GM12878 (cell line): Measurements from ENCODE around the gene SRP68. TPM values are rescaled to one million over a fixed set of nuclear protein-coding genes. Genes with fewer than 3 reads are reported as not detected.

Experiments used
- ATAC-seq: fragments of 200-7000 bp; cut with Tn5 transposase; 3 replicates; pipeline ENCODE4 v1.9.1; 2020; ENCODE audit warnings: mild to moderate bottlenecking, moderate library complexity
- BruUV-seq: library from RNA; stranded (reverse); fragments of 400-500 nt; replicated peaks from 2 replicates; lab custom pipeline; 2021; lab: Mats Ljungman, UMichigan
- CTCF ChIA-PET: fragments of 300-600 bp; sonication (Branson Sonifier 250); formaldehyde crosslinking; extraction: SDS; loops from one replicate; lab custom pipeline; 2021; ENCODE audit warnings: inconsistent platforms; lab: Yijun Ruan, JAX
- POLR2A ChIA-PET: fragments of 350-600 bp; formaldehyde crosslinking; extraction: SDS; loops from one replicate; lab custom pipeline; 2021; ENCODE audit warnings: inconsistent platforms; lab: Charles Lee
- RAD21 ChIA-PET: fragments of 300-600 bp; sonication (Branson Sonifier 250); formaldehyde crosslinking; loops from one replicate; lab custom pipeline; 2023; ENCODE audit warnings: antibody characterized with exemption; ENCODE audit not compliant: unreplicated experiment; lab: Charles Lee
- SMC1A ChIA-PET: fragments of 300-600 bp; sonication (Branson Sonifier 250); formaldehyde crosslinking; loops from one replicate; lab custom pipeline; 2023; ENCODE audit not compliant: unreplicated experiment, uncharacterized antibody; lab: Charles Lee
- DNase-seq: peaks from one replicate; pipeline ENCODE4 v3.0.0-alpha.2; 2011; ENCODE audit warnings: low read depth, low spot score
- FAIRE-seq: peaks from 3 replicates; lab custom pipeline; 2011; peaks lifted over from hg19 to GRCh38; lab: Jason Lieb, UNC
- H2AFZ ChIP-seq: 2 replicates; pipeline ENCODE4 v1.6.0; 2011; ENCODE audit warnings: low read depth, low read length, control low read depth; ENCODE audit not compliant: control insufficient read depth
- H3K27ac ChIP-seq: 2 replicates; pipeline ENCODE4 v1.5.1; 2011; ENCODE audit warnings: control low read depth; ENCODE audit not compliant: control insufficient read depth, insufficient read depth
- H3K27me3 ChIP-seq, 2 experiments: replicated peaks in 1 of 2; 2 replicates each; pipeline versions ENCODE4 v1.6.0 to v1.6.1; 2011; ENCODE audit warnings: low read length in 1 of 2; ENCODE audit not compliant: control insufficient read depth in 2 of 2, insufficient read depth in 2 of 2
- H3K36me3 ChIP-seq, 2 experiments: 2 replicates each; pipeline ENCODE4 v1.5.1; 2011; ENCODE audit warnings: low read length in 1 of 2; ENCODE audit not compliant: control insufficient read depth in 2 of 2, insufficient read depth in 2 of 2
- H3K4me1 ChIP-seq: 2 replicates; pipeline ENCODE4 v1.6.1; 2011; ENCODE audit warnings: mild to moderate bottlenecking, low read length, moderate library complexity, mixed read lengths; ENCODE audit not compliant: control insufficient read depth, insufficient read depth
- H3K4me2 ChIP-seq: 2 replicates; pipeline ENCODE4 v1.6.0; 2011; ENCODE audit warnings: control low read depth; ENCODE audit not compliant: control insufficient read depth, insufficient read depth
- H3K4me3 ChIP-seq: fragments of 200-600 bp; sonication (generic); 2 replicates; pipeline ENCODE4 v1.5.1; 2016
- H3K79me2 ChIP-seq: 2 replicates; pipeline ENCODE4 v1.6.0; 2011; ENCODE audit warnings: low read length; ENCODE audit not compliant: control insufficient read depth, insufficient read depth
- H3K9ac ChIP-seq: 2 replicates; pipeline ENCODE4 v1.8.0; 2011; ENCODE audit warnings: low read length, control low read depth, mixed read lengths; ENCODE audit not compliant: control insufficient read depth, insufficient read depth
- H3K9me3 ChIP-seq: replicated peaks from 3 replicates; pipeline ENCODE4 v1.5.1; 2011; ENCODE audit warnings: mild to moderate bottlenecking, low read length; ENCODE audit not compliant: control insufficient read depth, insufficient read depth
- H4K20me1 ChIP-seq: 2 replicates; pipeline ENCODE4 v1.6.0; 2011; ENCODE audit not compliant: control insufficient read depth, insufficient read depth
- DPF2 ChIP-seq: fragments of 450-650 bp; IDR thresholded peaks from 2 replicates; pipeline ENCODE4 v1.6.1; 2017; ENCODE audit warnings: mild to moderate bottlenecking
- ELK1 ChIP-seq: IDR thresholded peaks from 2 replicates; pipeline ENCODE4 v1.6.1; 2012; ENCODE audit warnings: low read depth, low read length, improper control_type of control experiment
- IKZF1 ChIP-seq: fragments of 450-650 bp; conservative IDR thresholded peaks from 2 replicates; pipeline ENCODE4 v1.6.1; 2017; ENCODE audit warnings: antibody characterized with exemption, mild to moderate bottlenecking
- MEF2A ChIP-seq: IDR thresholded peaks from 2 replicates; pipeline ENCODE4 v1.6.1; 2011; ENCODE audit warnings: low read depth, mild to moderate bottlenecking, low read length, moderate library complexity; ENCODE audit not compliant: insufficient read depth
- MEF2B ChIP-seq: fragments of 450-650 bp; IDR thresholded peaks from 2 replicates; pipeline ENCODE4 v1.6.1; 2018; ENCODE audit warnings: mild to moderate bottlenecking, moderate library complexity; ENCODE audit not compliant: partially characterized antibody, poor library complexity, severe bottlenecking
- MYB ChIP-seq: fragments of 150-350 bp; IDR thresholded peaks from 2 replicates; pipeline ENCODE4 v1.6.1; 2014; ENCODE audit warnings: mild to moderate bottlenecking, low read depth, low read length, borderline replicate concordance
- NFYA ChIP-seq: IDR thresholded peaks from 2 replicates; pipeline ENCODE4 v1.6.1; 2011; ENCODE audit warnings: low read depth, mild to moderate bottlenecking, low read length, improper control_type of control experiment, borderline replicate concordance
- POLR2A ChIP-seq: IDR thresholded peaks from 2 replicates; pipeline ENCODE4 v1.6.1; 2011; ENCODE audit warnings: low read depth, mild to moderate bottlenecking, low read length
- POLR2AphosphoS2 ChIP-seq: IDR thresholded peaks from 2 replicates; pipeline ENCODE4 v1.6.1; 2011; ENCODE audit warnings: low read depth, mild to moderate bottlenecking, low read length, improper control_type of control experiment, moderate library complexity
- POU2F2 ChIP-seq: IDR thresholded peaks from 3 replicates; pipeline ENCODE4 v1.6.1; 2011; ENCODE audit warnings: low read depth, mild to moderate bottlenecking, low read length, borderline replicate concordance
- SIX5 ChIP-seq: IDR thresholded peaks from 2 replicates; pipeline ENCODE4 v1.6.1; 2011; ENCODE audit warnings: mild to moderate bottlenecking, low read depth, low read length, moderate library complexity; ENCODE audit not compliant: severe bottlenecking
- SMAD5 ChIP-seq: IDR thresholded peaks from 2 replicates; pipeline ENCODE4 v1.6.1; 2016; ENCODE audit warnings: antibody characterized with exemption, low read depth
- STAT1 ChIP-seq: fragments of 450-650 bp; conservative IDR thresholded peaks from 2 replicates; pipeline ENCODE4 v1.6.1; 2014; ENCODE audit warnings: antibody characterized with exemption, mild to moderate bottlenecking
- TCF7 ChIP-seq: IDR thresholded peaks from 2 replicates; pipeline ENCODE4 v1.6.1; 2014; ENCODE audit warnings: antibody characterized with exemption, borderline replicate concordance
- WGBS: methylation state at CpG from one replicate; pipeline ENCODE4 v1.1.6; 2016; ENCODE audit warnings: low lambda C conversion rate; ENCODE audit not compliant: insufficient replicate concordance, insufficient coverage; ENCODE audit errors: missing lambda C conversion rate; 5-methylcytosine and 5-hydroxymethylcytosine counted together
- in situ Hi-C: fragments of 300-500 bp; cut with MboI; formaldehyde crosslinking; loops from 9 replicates; pipeline ENCODE4 v1.14.3; 2018; ENCODE audit warnings: mixed read lengths
- intact Hi-C: fragments of 100-400 bp; cut with micrococcal nuclease; formaldehyde crosslinking; loops from one replicate; pipeline ENCODE4 v1.14.2; 2022; ENCODE audit not compliant: unreplicated experiment
- polyA plus RNA-seq, 11 experiments: library from polyadenylated mRNA; depleted of rRNA in 4 of 11; unstranded in 6 of 11; stranded (reverse) in 5 of 11; fragments of >200 nt; fragmentation: Nextera tagmentation in 4 of 11; fragmentation: Illumina TruSeq in 1 of 11; extraction: Ambion mirVana in 4 of 11; extraction: Trizol in 1 of 11; gene quantifications; 1 replicate in 1 of 11; 2 replicates in 10 of 11; pipeline versions ENCODE4 v1.2.1 to v1.2.3, GENCODE V29; 2011 to 2016; ENCODE audit warnings: inconsistent platforms in 2 of 11, missing spikeins in 2 of 11, low read depth in 1 of 11
- total RNA-seq, 4 experiments: library from RNA; depleted of rRNA in 3 of 4; stranded (reverse); fragments of >200 nt in 3 of 4; fragmentation: Illumina TruSeq in 1 of 4; extraction: Trizol in 1 of 4; gene quantifications; 2 replicates each; pipeline versions ENCODE4 v1.2.1 to v1.2.3, GENCODE V29; 2013 to 2021

The SRP68 gene
- total and polyA plus RNA-seq, 10 of the 15 experiments (the other 5 are each of a cell fraction or from before 2014, with no cell fraction given): 24.7 to 89.7 (median 62.7) TPM

GRCh38 chr17:76034428-76035350, 37.6 kb downstream of the SRP68 start (continued):
- TF ChIP-seq NFYA: no peak
- TF ChIP-seq DPF2: no peak
- no peak for TF ChIP-seq SMAD5
- no peak for TF ChIP-seq SIX5
- no peak for TF ChIP-seq MYB
- TF ChIP-seq IKZF1: no peak
- no peak for TF ChIP-seq POLR2AphosphoS2
- TF ChIP-seq TCF7: no peak

- 78% methylated on average over 6 of the region's 6 CpGs for WGBS
- Histone ChIP-seq H3K4me1 (no peaks in the 10 kb centered on the region), H3K4me2 (no peak overlapping the region), H3K4me3 (no peak overlapping the region), H2AFZ (no peak overlapping the region), H4K20me1 (no peaks in the 10 kb centered on the region), H3K36me3 (peaks cover 0 to 6% of the 10 kb centered on the region in 2 experiments; a peak in 2 of 4 replicates), H3K9ac (no peak overlapping the region), H3K27me3 (no peaks in the 10 kb centered on the region), H3K9me3 (no peaks in the 10 kb centered on the region), H3K79me2 (no peaks in the 10 kb centered on the region), H3K27ac (no peak overlapping the region)
- ChIA-PET POLR2A (interaction anchor here (0.7 kb wide), 1 partner anchor 129 kb away, joined by 3 read pairs; the partner anchor contains the start of gene MRPL38), CTCF (interaction anchor here (0.7 to 1.6 kb wide), 3 partner anchors 19 to 246 kb away, joined by 4 to 5 read pairs (median 4); no protein-coding TSS in a partner anchor), RAD21 (interaction anchor here (1.4 kb wide), 1 partner anchor 15 kb away, joined by 3 read pairs; no protein-coding TSS in a partner anchor), SMC1A (interaction anchor here (1.1 kb wide), 1 partner anchor 30 kb away, joined by 3 read pairs; no protein-coding TSS in a partner anchor)
- intact Hi-C loops: no loop called here
- FAIRE-seq (no peak), ATAC-seq (no peak), DNase-seq (no peak)
- in situ Hi-C loops: no loop called here
- BruUV-seq: no TSS peak
- no peak for TF ChIP-seq ELK1
- TF ChIP-seq MEF2A: no peak
- TF ChIP-seq MEF2B: no peak
- TF ChIP-seq STAT1: no peak
- TF ChIP-seq POLR2A: no peak
- TF ChIP-seq POU2F2: no peak
Measured at GRCh38 chr17:76033139-76033538, 39.2 kb downstream of the SRP68 start.
